Liver (tissue), 9 donors: ENCODE results near the gene PAX7. TPM values are rescaled to one million over a fixed set of nuclear protein-coding genes. Genes with fewer than 3 reads are reported as not detected.

ENCODE experiments used
- DNase-seq: peaks from one replicate; pipeline ENCODE4 v3.0.0-alpha.2; 2017; ENCODE audit warnings: low spot score
- H3K27ac ChIP-seq, 2 donors: one replicate each; pipeline ENCODE4 v1.7.0; 2013; ENCODE audit warnings: inconsistent platforms in 2 of 2, low read length in 2 of 2, control low read depth in 1 of 2, low read depth in 1 of 2, mild to moderate bottlenecking in 1 of 2
- H3K27me3 ChIP-seq, 4 donors: one replicate each; pipeline versions ENCODE4 v1.6.1 to v1.7.0; 2013; ENCODE audit warnings: low read length in 3 of 4, inconsistent platforms in 1 of 4, mild to moderate bottlenecking in 1 of 4, moderate library complexity in 1 of 4; ENCODE audit not compliant: control insufficient read depth in 4 of 4, insufficient read depth in 4 of 4
- H3K36me3 ChIP-seq, 4 donors: one replicate each; pipeline versions ENCODE4 v1.6.1 to v1.7.0; 2013; ENCODE audit warnings: low read length in 3 of 4, mild to moderate bottlenecking in 3 of 4, low read depth in 1 of 4, moderate library complexity in 1 of 4; ENCODE audit not compliant: control insufficient read depth in 4 of 4, insufficient read depth in 3 of 4
- H3K4me1 ChIP-seq, 4 donors: one replicate each; pipeline versions ENCODE4 v1.6.1 to v1.7.0; 2013; ENCODE audit warnings: low read length in 3 of 4, mild to moderate bottlenecking in 3 of 4, moderate library complexity in 1 of 4; ENCODE audit not compliant: control insufficient read depth in 4 of 4, insufficient read depth in 4 of 4
- H3K4me3 ChIP-seq, 3 donors: one replicate each; pipeline versions ENCODE4 v1.6.1 to v1.7.0; 2013; ENCODE audit warnings: low read length in 3 of 3, control low read depth in 1 of 3, low read depth in 1 of 3, mild to moderate bottlenecking in 1 of 3
- H3K9ac ChIP-seq, 2 donors: one replicate each; pipeline ENCODE4 v1.7.0; 2013; ENCODE audit warnings: low read length in 2 of 2, mild to moderate bottlenecking in 2 of 2, moderate library complexity in 2 of 2, control low read depth in 1 of 2, low read depth in 1 of 2
- H3K9me3 ChIP-seq, 4 donors: one replicate each; pipeline versions ENCODE4 v1.6.1 to v1.7.0; 2013; ENCODE audit warnings: low read length in 3 of 4; ENCODE audit not compliant: control insufficient read depth in 4 of 4
- EGR1 ChIP-seq, 2 donors: IDR thresholded peaks; 2 replicates each; pipeline ENCODE4 v1.6.1; 2016 to 2018; ENCODE audit warnings: antibody characterized with exemption in 2 of 2, low read depth in 2 of 2
- FOXA1 ChIP-seq: IDR thresholded peaks from 2 replicates; pipeline ENCODE4 v1.6.1; 2016; ENCODE audit warnings: antibody characterized with exemption
- FOXA2 ChIP-seq: IDR thresholded peaks from 2 replicates; pipeline ENCODE4 v1.6.1; 2016; ENCODE audit warnings: antibody characterized with exemption
- GABPA ChIP-seq, 2 donors: IDR thresholded peaks in 1 of 2; conservative IDR thresholded peaks in 1 of 2; 2 replicates each; pipeline ENCODE4 v1.6.1; 2016; ENCODE audit warnings: antibody characterized with exemption in 2 of 2, mild to moderate bottlenecking in 1 of 2, moderate library complexity in 1 of 2
- HNF4A ChIP-seq, 2 donors: conservative IDR thresholded peaks; 2 replicates each; pipeline ENCODE4 v1.6.1; 2016; ENCODE audit warnings: antibody characterized with exemption in 2 of 2, mild to moderate bottlenecking in 2 of 2
- HNF4G ChIP-seq: IDR thresholded peaks from 2 replicates; pipeline ENCODE4 v1.6.1; 2016; ENCODE audit warnings: antibody characterized with exemption
- NR2F2 ChIP-seq: IDR thresholded peaks from 2 replicates; pipeline ENCODE4 v1.6.1; 2016; ENCODE audit warnings: antibody characterized with exemption
- RAD21 ChIP-seq, 2 donors: IDR thresholded peaks; 2 replicates each; pipeline ENCODE4 v1.6.1; 2016; ENCODE audit warnings: antibody characterized with exemption in 2 of 2, mild to moderate bottlenecking in 2 of 2
- RXRA ChIP-seq, 2 donors: IDR thresholded peaks; 2 replicates each; pipeline ENCODE4 v1.6.1; 2017 to 2018; ENCODE audit warnings: antibody characterized with exemption in 2 of 2, mild to moderate bottlenecking in 1 of 2
- TAF1 ChIP-seq: conservative IDR thresholded peaks from 2 replicates; pipeline ENCODE4 v1.6.1; 2016; ENCODE audit warnings: antibody characterized with exemption, mild to moderate bottlenecking
- YY1 ChIP-seq: IDR thresholded peaks from 2 replicates; pipeline ENCODE4 v1.6.1; 2016; ENCODE audit warnings: antibody characterized with exemption, mild to moderate bottlenecking
- WGBS: extraction: QIAGEN DNeasy Blood & Tissue Kit; methylation state at CpG from one replicate; pipeline ENCODE4 v1.1.7; 2013; 5-methylcytosine and 5-hydroxymethylcytosine counted together
- polyA plus RNA-seq, 2 donors: library from polyadenylated mRNA; stranded (reverse) in 1 of 2; unstranded in 1 of 2; fragments of 200-250 nt in 1 of 2; fragments of >200 nt in 1 of 2; fragmentation: Nextera tagmentation in 1 of 2; extraction: Ambion mirVana in 1 of 2; gene quantifications; one replicate each; pipeline versions ENCODE4 v1.2.1 to v1.2.3, GENCODE V29; 2013 to 2015
- total RNA-seq, 2 donors: library from RNA; depleted of rRNA; stranded (reverse); fragments of >200 nt; gene quantifications; one replicate each; pipeline ENCODE4 v1.2.3, GENCODE V29; 2014
- TF ChIP-seq, protein P1 (sequence below): fragments of 150-350 bp; IDR thresholded peaks from 2 replicates; pipeline ENCODE4 v1.5.1; 2017; ENCODE audit warnings: improper control_type of control experiment, low read depth, low read length; ENCODE audit not compliant: missing input control
- TF ChIP-seq, protein P2 (sequence below): IDR thresholded peaks from 2 replicates; pipeline ENCODE4 v1.6.1; 2016; ENCODE audit warnings: antibody characterized with exemption
- TF ChIP-seq, protein P3 (sequence below): IDR thresholded peaks from 2 replicates; pipeline ENCODE4 v1.6.1; 2016; ENCODE audit warnings: antibody characterized with exemption
- TF ChIP-seq, protein P4 (sequence below): IDR thresholded peaks from 2 replicates; pipeline ENCODE4 v1.6.1; 2016; ENCODE audit warnings: antibody characterized with exemption, mild to moderate bottlenecking
- TF ChIP-seq, protein P5 (sequence below): IDR thresholded peaks from 2 replicates; pipeline ENCODE4 v1.6.1; 2016; ENCODE audit warnings: antibody characterized with exemption
- donor health status: healthy.
- donor health status: healthy.
- donor health status: healthy.
- donor health status: healthy.
- donor health status: healthy.

The PAX7 gene
- total and polyA plus RNA-seq, 4 donors = not detected

DNA sequence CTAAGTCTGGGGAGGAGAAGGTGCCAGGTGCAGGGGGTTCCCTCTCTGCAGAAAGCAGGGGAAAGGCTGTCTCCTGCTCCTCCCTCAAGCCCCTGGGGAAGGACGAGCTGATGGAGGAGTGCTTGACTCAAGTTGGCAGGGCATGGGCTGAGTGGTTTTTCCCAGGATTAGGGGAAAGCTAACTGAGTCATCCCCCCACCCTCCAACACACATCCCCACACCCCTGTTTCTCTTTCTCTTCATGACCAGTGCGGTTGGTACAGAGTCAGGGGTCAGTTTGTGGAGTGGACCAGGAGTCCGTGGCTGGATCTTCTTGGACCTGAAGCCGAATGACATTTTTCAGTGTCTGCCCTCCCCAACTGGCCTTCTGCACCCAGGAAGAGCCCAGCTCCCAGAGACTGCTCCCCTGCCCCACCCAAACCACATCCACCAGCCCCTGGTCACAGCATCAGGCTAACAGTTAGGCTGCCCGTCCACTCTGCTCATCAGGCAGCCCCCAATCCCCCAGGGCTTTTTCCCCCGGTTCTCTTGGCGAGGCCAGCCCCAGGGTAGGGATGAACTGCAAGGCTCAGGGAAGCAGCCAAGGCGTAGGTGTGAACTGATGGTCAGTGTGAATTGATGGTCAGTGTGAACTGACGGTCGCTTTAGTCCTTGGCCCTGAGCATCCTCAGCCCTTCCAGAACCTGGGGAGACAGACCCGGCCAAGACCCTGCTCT is 81.0 kb downstream of the PAX7 start:
- Histone ChIP-seq H3K36me3 (no peaks in the 10 kb centered on the region), H3K27me3 (peaks cover 0 to 8% (median 2%) of the 10 kb centered on the region in 4 donors), H3K9ac (no peak overlapping the region), H3K4me3 (no peak overlapping the region), H3K27ac (no peak overlapping the region), H3K4me1 (peaks cover 0 to 2% (median 0%) of the 10 kb centered on the region in 4 donors), H3K9me3 (no peaks in the 10 kb centered on the region)
- TF ChIP-seq, protein P1, sequence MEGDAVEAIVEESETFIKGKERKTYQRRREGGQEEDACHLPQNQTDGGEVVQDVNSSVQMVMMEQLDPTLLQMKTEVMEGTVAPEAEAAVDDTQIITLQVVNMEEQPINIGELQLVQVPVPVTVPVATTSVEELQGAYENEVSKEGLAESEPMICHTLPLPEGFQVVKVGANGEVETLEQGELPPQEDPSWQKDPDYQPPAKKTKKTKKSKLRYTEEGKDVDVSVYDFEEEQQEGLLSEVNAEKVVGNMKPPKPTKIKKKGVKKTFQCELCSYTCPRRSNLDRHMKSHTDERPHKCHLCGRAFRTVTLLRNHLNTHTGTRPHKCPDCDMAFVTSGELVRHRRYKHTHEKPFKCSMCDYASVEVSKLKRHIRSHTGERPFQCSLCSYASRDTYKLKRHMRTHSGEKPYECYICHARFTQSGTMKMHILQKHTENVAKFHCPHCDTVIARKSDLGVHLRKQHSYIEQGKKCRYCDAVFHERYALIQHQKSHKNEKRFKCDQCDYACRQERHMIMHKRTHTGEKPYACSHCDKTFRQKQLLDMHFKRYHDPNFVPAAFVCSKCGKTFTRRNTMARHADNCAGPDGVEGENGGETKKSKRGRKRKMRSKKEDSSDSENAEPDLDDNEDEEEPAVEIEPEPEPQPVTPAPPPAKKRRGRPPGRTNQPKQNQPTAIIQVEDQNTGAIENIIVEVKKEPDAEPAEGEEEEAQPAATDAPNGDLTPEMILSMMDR = no peak
- TF ChIP-seq EGR1 (IDR thresholded peaks at IDR 0.05; ENCODE audit: low read depth in 2 of 2) = no peak
- no peak for TF ChIP-seq FOXA2
- no peak for TF ChIP-seq HNF4G
- TF ChIP-seq FOXA1 = no peak
- TF ChIP-seq GABPA (IDR thresholded peaks at IDR 0.05 in 1 of 2, conservative IDR thresholded peaks at IDR 0.05 in 1 of 2) = no peak
- TF ChIP-seq, protein P2, sequence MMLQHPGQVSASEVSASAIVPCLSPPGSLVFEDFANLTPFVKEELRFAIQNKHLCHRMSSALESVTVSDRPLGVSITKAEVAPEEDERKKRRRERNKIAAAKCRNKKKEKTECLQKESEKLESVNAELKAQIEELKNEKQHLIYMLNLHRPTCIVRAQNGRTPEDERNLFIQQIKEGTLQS = no peak
- DNase-seq = no peak
- WGBS = 74% methylated on average over 11 of the region's 11 CpGs

DNA sequence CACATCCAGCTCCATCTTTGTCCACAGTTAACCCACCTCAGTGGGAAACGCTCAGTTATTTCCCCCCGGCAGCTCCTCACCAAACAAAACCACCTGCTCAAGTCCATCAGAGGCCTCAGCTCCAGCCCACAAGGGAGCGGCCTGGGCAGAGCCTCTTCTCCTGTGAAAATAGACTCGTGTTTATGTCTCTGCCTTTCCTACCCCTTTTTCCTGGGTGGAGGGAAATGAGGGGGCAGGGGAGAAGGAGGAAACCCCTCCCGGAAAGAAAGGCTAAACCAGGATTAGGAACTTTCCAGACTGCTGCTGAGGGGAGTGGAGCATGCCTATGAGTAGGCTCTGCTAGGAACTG is 81.6 kb downstream of the PAX7 start:
- Histone ChIP-seq H3K4me1 (peaks cover 0 to 2% (median 0%) of the 10 kb centered on the region in 4 donors), H3K27ac (no peak overlapping the region), H3K9ac (no peak overlapping the region), H3K27me3 (peaks cover 0 to 8% (median 2%) of the 10 kb centered on the region in 4 donors), H3K9me3 (no peaks in the 10 kb centered on the region), H3K36me3 (no peaks in the 10 kb centered on the region), H3K4me3 (no peak overlapping the region)
- TF ChIP-seq TAF1 (no peak), RAD21 (IDR thresholded peaks at IDR 0.05) (no peak), FOXA1 (no peak), EGR1 (IDR thresholded peaks at IDR 0.05; ENCODE audit: low read depth in 2 of 2) (no peak), NR2F2 (no peak), YY1 (no peak), GABPA (IDR thresholded peaks at IDR 0.05 in 1 of 2, conservative IDR thresholded peaks at IDR 0.05 in 1 of 2) (no peak), FOXA2 (no peak), HNF4A (conservative IDR thresholded peaks at IDR 0.05) (no peak), RXRA (IDR thresholded peaks at IDR 0.05) (no peak)
- TF ChIP-seq, protein P3, sequence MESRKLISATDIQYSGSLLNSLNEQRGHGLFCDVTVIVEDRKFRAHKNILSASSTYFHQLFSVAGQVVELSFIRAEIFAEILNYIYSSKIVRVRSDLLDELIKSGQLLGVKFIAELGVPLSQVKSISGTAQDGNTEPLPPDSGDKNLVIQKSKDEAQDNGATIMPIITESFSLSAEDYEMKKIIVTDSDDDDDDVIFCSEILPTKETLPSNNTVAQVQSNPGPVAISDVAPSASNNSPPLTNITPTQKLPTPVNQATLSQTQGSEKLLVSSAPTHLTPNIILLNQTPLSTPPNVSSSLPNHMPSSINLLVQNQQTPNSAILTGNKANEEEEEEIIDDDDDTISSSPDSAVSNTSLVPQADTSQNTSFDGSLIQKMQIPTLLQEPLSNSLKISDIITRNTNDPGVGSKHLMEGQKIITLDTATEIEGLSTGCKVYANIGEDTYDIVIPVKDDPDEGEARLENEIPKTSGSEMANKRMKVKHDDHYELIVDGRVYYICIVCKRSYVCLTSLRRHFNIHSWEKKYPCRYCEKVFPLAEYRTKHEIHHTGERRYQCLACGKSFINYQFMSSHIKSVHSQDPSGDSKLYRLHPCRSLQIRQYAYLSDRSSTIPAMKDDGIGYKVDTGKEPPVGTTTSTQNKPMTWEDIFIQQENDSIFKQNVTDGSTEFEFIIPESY = no peak
- TF ChIP-seq, protein P4, sequence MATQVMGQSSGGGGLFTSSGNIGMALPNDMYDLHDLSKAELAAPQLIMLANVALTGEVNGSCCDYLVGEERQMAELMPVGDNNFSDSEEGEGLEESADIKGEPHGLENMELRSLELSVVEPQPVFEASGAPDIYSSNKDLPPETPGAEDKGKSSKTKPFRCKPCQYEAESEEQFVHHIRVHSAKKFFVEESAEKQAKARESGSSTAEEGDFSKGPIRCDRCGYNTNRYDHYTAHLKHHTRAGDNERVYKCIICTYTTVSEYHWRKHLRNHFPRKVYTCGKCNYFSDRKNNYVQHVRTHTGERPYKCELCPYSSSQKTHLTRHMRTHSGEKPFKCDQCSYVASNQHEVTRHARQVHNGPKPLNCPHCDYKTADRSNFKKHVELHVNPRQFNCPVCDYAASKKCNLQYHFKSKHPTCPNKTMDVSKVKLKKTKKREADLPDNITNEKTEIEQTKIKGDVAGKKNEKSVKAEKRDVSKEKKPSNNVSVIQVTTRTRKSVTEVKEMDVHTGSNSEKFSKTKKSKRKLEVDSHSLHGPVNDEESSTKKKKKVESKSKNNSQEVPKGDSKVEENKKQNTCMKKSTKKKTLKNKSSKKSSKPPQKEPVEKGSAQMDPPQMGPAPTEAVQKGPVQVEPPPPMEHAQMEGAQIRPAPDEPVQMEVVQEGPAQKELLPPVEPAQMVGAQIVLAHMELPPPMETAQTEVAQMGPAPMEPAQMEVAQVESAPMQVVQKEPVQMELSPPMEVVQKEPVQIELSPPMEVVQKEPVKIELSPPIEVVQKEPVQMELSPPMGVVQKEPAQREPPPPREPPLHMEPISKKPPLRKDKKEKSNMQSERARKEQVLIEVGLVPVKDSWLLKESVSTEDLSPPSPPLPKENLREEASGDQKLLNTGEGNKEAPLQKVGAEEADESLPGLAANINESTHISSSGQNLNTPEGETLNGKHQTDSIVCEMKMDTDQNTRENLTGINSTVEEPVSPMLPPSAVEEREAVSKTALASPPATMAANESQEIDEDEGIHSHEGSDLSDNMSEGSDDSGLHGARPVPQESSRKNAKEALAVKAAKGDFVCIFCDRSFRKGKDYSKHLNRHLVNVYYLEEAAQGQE = no peak
- TF ChIP-seq, protein P2 = no peak
- TF ChIP-seq, protein P1 = no peak
- TF ChIP-seq, protein P5, sequence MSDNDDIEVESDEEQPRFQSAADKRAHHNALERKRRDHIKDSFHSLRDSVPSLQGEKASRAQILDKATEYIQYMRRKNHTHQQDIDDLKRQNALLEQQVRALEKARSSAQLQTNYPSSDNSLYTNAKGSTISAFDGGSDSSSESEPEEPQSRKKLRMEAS = no peak
- 73% methylated on average over 5 of the region's 5 CpGs for WGBS
- no peak for DNase-seq
